ENCODE results near the gene SIVA1.
"Not testable (repeated sequence)": the region's sequence is repeated elsewhere in the genome, so short reads cannot be mapped to it uniquely, and the experiment has no call there.

The SIVA1 gene

GRCh38 chr14:104721505-104722431 is 31.2 kb upstream of the SIVA1 start:
- DNase-seq (ENCODE audit: low spot score), result no peak

DNA sequence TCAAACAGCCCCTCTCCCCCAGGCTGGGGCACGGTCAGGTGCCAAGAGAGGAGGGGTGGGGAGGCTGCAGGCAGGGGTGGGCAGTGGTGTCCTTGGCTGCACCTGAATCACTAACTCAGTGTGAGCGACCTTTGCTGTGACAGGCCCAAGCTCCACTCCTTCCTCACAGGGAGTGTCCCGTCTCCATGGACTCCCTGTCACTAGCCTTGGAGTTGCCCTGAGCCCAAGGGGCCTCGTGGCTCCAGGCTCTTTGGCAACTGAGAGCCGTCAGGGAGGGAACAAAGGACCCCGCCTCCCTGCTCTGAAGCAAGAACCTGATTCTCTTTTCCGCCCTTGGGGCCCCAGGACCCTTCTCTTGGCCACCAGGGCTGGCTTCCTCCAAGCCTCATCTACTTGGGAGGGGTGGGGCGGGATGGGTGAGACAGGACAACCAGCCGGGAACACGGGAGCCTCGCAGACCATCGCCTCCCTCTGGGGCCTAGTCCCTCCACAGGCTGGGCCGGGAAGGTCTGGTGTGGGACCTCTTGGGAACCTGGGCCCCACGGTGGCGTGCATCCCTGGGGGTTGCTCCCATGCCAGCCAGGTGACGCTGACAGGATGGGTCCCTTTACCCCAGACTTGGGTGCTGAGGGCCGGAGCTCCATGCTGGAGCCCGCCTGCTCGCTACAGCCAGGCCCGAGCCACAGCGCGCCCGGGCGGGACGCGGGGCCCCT is 29.9 kb upstream of the SIVA1 start:
- DNase-seq (ENCODE audit: low spot score), result no peak

DNA sequence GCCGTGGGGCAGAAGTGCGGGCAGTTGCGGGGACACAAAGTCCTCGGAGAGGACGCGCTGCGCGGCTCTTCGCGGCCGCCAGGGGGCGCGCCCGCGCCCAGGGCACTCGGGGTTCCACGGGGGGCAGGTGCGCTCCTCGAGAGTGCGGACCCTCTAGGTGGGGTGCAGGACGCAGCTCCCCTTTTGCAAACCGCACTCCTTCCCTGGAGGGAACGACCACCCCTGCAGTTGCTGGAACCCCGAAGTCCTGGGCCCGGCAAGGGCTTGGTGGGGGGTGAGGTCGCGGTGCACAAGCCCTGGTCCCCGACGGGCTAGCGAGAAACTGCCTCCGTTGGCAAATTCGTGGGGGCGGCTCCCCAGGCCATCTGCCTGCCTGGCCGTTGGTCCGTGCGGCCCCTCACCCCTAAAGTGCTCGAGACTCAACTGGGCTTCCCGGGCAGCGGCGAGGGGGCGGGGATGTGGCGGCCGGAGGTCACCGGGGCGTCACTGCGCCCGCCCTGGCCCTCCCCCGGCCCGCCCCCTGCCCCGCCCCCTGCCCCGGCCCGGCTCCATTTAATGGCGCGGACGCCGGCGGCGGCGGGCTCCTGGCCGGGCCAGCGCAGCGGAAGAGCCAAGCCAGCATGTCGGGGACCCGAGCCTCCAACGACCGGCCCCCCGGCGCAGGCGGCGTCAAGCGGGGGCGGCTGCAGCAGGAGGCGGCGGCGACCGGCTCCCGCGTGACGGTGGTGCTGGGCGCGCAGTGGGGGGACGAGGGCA is 29.1 kb upstream of the SIVA1 start, which contains the start of gene ADSS1:
Gene ADSS1 (plus strand): TSS at position 579 of the 756 bp plus-strand sequence. CDS start 42 bp downstream, at position 621.
- DNase-seq (ENCODE audit: low spot score), result peak; percentile 56

DNA sequence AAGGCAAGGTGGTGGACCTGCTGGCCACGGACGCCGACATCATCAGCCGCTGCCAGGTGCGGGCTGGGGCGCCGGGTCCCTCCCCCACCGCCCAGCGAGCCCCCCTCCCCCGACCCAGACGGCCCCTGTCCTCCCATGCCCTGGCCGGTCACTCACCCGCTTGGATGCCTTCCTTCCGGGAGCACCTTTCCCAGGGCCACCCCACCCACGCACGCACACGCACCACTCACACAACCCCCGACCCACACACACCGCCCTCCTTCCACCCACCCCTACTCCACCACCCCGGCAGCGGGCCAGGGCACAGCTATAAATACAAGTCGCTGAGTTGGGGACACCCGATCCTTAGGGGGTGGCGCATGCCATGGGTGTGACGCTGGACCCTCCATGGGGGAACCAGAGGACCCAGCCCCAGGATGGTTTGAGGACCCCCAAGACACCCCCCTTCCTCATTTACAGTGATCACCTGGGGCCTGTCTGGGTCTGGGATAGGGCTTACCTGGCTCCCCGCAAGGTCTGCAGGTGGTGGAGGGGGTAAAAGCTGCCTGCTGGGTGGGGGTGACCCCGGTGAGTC is 28.5 kb upstream of the SIVA1 start:
- DNase-seq (ENCODE audit: low spot score), result peak; percentile 44

DNA sequence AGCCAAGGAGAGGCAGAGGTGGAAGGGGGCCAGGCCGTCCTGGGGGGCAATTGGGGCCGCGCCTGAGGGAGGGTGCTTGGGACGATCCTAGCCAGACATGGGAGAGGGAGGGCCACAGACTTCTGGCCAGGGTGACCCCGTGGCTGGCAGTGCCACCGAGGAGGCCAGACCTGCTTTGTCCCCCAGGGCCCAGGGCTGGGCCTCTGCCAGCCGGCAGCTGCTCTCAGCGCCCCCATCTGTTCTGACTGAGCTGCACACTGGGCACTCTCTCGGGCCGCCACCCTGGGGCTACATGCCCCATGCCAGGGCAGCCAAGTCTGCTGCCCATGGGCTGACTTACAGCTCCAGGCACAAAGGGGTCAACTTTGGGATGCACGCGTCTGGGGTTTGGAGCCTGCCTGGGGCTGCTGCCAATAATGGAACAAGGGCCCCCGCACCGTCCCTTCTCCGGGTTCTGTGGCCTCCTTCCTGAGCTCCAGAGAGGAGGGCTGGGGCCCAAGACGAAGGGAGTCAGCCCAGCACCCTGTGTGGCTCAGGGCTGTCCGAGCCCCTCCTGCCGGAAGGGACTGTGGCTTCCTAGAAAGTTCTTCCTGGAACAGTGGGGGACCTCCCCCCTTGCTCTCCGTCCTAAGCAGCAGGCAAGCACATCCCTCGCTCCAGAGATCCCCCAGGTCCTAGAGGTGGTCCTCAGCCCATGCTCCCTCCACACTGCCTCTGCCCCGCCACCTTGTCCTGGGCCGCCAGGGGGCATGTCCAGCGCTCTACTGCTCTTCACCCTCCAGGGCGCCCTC is 27.8 kb upstream of the SIVA1 start:
- peak; percentile 50 for DNase-seq (ENCODE audit: low spot score)

GRCh38 chr14:104725772-104726548 is 27.0 kb upstream of the SIVA1 start:
- no peak for DNase-seq (ENCODE audit: low spot score)

GRCh38 chr14:104726600-104727451 is 26.1 kb upstream of the SIVA1 start:
- DNase-seq (ENCODE audit: low spot score), result no peak

- DNase-seq (ENCODE audit: low spot score), result no peak
Observed at GRCh38 chr14:104728631-104729030, 24.3 kb upstream of the SIVA1 start.

DNA sequence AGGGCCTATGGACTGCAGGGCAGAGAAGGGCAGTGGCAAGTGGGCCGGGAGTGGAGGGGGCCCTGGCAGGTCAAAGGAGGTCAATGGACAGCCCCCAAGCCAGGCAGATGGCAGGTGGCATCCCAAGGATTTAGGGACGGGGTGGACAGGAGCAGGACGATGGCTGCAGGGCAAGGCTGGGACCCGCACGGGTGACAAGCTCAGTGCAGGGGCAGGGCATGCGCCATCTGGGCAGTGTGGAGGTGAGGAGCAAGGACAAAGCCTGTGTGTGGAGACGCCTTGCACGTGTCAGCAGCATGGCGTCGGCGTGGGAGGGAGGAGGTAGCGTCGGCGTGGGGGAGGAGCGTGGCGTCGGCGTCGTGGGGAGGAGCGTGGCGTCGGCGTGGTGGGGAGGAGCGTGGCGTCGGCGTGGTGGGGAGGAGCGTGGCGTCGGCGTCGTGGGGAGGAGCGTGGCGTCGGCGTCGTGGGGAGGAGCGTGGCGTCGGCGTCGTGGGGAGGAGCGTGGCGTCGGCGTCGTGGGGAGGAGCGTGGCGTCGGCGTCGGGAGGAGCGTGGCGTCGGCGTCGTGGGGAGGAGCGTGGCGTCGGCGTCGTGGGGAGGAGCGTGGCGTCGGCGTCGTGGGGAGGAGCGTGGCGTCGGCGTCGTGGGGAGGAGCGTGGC is 23.6 kb upstream of the SIVA1 start:
- DNase-seq (ENCODE audit: low spot score), result not testable (repeated sequence)

- no peak for DNase-seq (ENCODE audit: low spot score)
Observed at GRCh38 chr14:104729835-104730181, 23.1 kb upstream of the SIVA1 start.

DNA sequence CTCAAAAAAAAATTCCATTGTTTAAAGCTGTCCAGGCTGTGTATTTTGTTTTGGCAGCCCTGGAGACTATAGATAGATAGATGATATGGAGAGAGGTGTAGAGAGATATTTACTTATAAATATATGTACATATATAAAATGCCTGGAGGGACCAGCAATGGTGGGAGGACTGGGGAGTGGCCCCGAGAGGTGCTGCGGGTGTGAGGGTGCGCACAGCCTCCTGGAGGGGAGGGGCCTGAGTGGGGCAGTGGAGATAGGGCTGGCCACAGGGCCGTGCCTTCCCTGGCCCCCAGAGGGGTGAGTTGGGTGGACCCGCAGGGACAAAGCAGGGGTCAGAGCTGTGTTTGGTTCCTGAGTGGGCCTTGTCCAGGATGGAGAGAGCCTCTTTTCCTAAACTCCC is 22.5 kb upstream of the SIVA1 start:
- DNase-seq (ENCODE audit: low spot score), result no peak

DNA sequence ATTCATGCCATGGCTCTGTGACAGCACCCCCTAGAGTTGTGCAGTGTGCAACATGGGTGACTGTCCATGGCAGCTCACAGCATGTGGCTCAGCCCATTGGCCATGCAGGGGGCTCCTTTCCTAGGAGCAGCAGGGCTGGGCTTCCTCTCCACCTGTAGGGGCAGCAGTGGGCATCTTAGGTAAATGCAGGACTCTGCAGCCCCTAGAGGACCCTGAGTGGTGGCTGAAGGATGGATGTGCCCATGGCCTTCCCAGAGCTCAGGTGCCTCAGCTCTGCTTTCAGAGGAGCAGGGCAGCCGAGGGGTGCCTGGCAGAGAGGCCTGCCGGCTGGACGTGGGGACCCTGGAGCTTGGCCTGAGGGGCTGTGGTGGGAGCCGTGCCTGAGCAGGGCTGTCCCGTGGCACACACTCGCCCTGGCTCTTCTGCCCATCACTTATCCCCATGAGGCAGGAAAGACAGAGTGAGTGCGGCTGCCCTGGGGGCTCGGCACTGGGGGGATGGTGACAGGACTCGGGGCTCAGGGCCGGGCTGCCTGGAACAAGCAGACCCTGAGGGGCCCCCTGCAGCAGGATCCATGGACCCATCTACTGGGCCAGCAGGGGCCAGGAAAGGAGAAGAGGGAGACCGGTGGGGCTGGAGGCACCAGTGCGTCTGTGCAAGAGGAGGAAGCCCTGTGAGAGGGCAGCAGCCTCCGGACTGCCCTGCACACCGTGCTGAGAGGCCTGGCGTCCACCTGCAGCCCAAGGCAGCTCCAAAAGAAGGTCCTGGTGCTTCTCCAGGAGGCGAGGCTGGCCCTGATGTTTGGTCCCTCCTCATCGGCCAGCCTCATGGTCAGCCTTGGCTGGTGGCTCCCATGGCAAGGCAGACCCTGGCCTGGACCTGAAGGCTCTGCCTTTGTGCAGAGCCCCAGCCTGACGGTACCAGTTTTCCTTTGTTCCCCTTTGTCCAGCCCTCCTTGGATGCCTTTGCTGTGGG is 21.3 kb upstream of the SIVA1 start:
- peak; percentile 46 for DNase-seq (ENCODE audit: low spot score)

- peak; percentile 76 for DNase-seq (ENCODE audit: low spot score)
Observed at GRCh38 chr14:104732355-104732804, 20.6 kb upstream of the SIVA1 start.

- peak; percentile 49 for DNase-seq (ENCODE audit: low spot score)
Observed at GRCh38 chr14:104732931-104733681, 19.8 kb upstream of the SIVA1 start.

- DNase-seq (ENCODE audit: low spot score), result no peak
Observed at GRCh38 chr14:104734051-104734587, 18.8 kb upstream of the SIVA1 start.

DNA sequence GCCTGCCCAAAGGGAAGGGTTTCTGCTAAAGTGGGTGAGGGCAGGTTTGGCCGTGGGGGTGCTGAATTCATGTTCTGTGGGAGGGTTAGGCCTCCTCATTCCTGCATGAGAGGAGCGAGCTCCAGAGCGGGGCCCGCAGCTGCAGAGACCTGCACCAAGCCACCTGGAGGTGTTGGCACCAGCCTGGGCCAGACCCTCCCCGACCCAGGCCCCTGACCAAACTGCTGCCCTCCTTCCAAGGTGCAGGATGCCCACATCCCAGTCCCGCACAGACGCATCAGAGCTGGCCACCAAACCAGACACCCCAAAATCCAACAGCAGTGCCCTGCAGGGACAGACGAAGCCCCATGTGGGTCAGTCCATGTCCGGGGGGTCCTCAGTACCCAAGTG is 18.4 kb upstream of the SIVA1 start:
- DNase-seq (ENCODE audit: low spot score), result no peak

Measured in kidney tubule cell (primary cell).